ENCODE measurements around the gene PXMP4. TPM values are rescaled to one million over a fixed set of nuclear protein-coding genes. Genes with fewer than 3 reads are reported as not detected.

Gene PXMP4
- total and polyA plus RNA-seq, 9 of the 15 experiments (the other 6 are each of a cell fraction or from before 2014, with no cell fraction given): 4.8 to 29.1 (median 6.8) TPM

GRCh38 chr20:33731693-33732165, 11.6 kb upstream of the PXMP4 start, which contains the start of gene ZNF341 (continued):
- TF ChIP-seq HINFP (tag; conservative IDR thresholded peaks at IDR 0.05; ENCODE audit: low read depth) (no peak), HMGN3 (IDR thresholded peaks at IDR 0.05; ENCODE audit: borderline replicate concordance, extremely low read depth, insufficient read length, low read depth, low read length) (peak; percentile 97), REST (IDR thresholded peaks at IDR 0.05; ENCODE audit: borderline replicate concordance) (peak; percentile 81), REST (CRISPR knock-in tag; IDR thresholded peaks at IDR 0.05; ENCODE audit: low read depth) (peak; percentile 55; the same call in 1 of the 2 replicates), MTA3 (IDR thresholded peaks at IDR 0.05; ENCODE audit: borderline replicate concordance) (0 out of 2 replicates have a peak, but pooled peaks have one; percentile 6), POU5F1 (IDR thresholded peaks at IDR 0.05; ENCODE audit: borderline replicate concordance, low read depth, low read length, partially characterized antibody) (no peak), RAD21 (CRISPR knock-in tag; conservative IDR thresholded peaks at IDR 0.05 in 1 of 2, IDR thresholded peaks at IDR 0.05 in 1 of 2) (peak; percentile 86 to 89), SMC3 (conservative IDR thresholded peaks at IDR 0.05; ENCODE audit: insufficient read depth, low read depth, low read length) (peak; percentile 80), ZNF766 (CRISPR knock-in tag; conservative IDR thresholded peaks at IDR 0.05) (peak; percentile 92), TEAD1 (CRISPR knock-in tag; IDR thresholded peaks at IDR 0.05) (0 out of 4 replicates have a peak, but pooled peaks of 1 of the 2 experiments have one; percentile 47), ZNF217 (CRISPR knock-in tag; IDR thresholded peaks at IDR 0.05) (no peak), ZBTB9 (CRISPR knock-in tag; IDR thresholded peaks at IDR 0.05) (0 out of 2 replicates have a peak, but pooled peaks have one; percentile 10), ZFP36 (IDR thresholded peaks at IDR 0.05; ENCODE audit: low read depth, low read length, partially characterized antibody) (no peak), ZNF143 (CRISPR knock-in tag; IDR thresholded peaks at IDR 0.05) (peak; percentile 60; the same call in 1 of the 2 replicates), CC2D1A (IDR thresholded peaks at IDR 0.05) (peak; percentile 63; the same call in 1 of the 2 replicates), DPF2 (IDR thresholded peaks at IDR 0.05) (no peak), ARID1B (IDR thresholded peaks at IDR 0.05) (peak; percentile 37; the same call in 1 of the 2 replicates)
